ENCODE data around the gene ECE2.

GRCh38 chr3:184239708-184240107 lies 36.1 kb upstream of the ECE2 start:
- TF ChIP-seq CTCF (conservative IDR thresholded peaks at IDR 0.05; ENCODE audit: low read depth, low read length) (no peak), EZH2 (IDR thresholded peaks at IDR 0.05; ENCODE audit: borderline replicate concordance, low read depth, low read length, poor library complexity, severe bottlenecking) (no peak)

Measured in A673 (cell line).